HCT116 (cell line): Measurements from ENCODE around the gene CENPX. TPM values are rescaled to one million over a fixed set of nuclear protein-coding genes. Genes with fewer than 3 reads are reported as not detected.

Experiments used
- ATAC-seq: fragments of 200-7000 bp; cut with Tn5 transposase; 2 replicates; pipeline ENCODE4 v1.9.1; 2020; ENCODE audit warnings: mild to moderate bottlenecking, moderate library complexity
- BruUV-seq: library from RNA; stranded (reverse); fragments of 400-500 nt; replicated peaks from 2 replicates; lab custom pipeline; 2021; lab: Mats Ljungman, UMichigan
- CTCF ChIA-PET: fragments of 300-600 bp; sonication (Branson Sonifier 250); formaldehyde crosslinking; loops from one replicate; lab custom pipeline; 2021; ENCODE audit warnings: antibody characterized with exemption; lab: Charles Lee
- POLR2A ChIA-PET: fragments of 300-600, 350-600 bp; sonication (Branson Sonifier 250); formaldehyde crosslinking; loops from one replicate; lab custom pipeline; 2021; ENCODE audit warnings: antibody characterized with exemption; lab: Charles Lee
- RAD21 ChIA-PET, 2 experiments: fragments of 300-600 bp; sonication (Branson Sonifier 250); formaldehyde crosslinking; loops; one replicate each; lab custom pipeline; 2023; ENCODE audit warnings: low total read pairs in 2 of 2; ENCODE audit not compliant: uncharacterized antibody in 2 of 2, unreplicated experiment in 2 of 2, low non-redundant PET in 1 of 2; lab: Charles Lee
- DNase-seq: peaks from one replicate; pipeline ENCODE4 v3.0.0-alpha.2; 2010; ENCODE audit warnings: low read depth, low spot score
- H2AFZ ChIP-seq: fragments of 200-600 bp; shearing (Covaris generic), sonication (generic); 2 replicates; pipeline ENCODE4 v1.6.1; 2017; ENCODE audit warnings: low read depth, mixed run types, mixed read lengths, antibody characterized with exemption, low read length; ENCODE audit not compliant: poor library complexity, severe bottlenecking
- H3K27ac ChIP-seq: 2 replicates; pipeline ENCODE4 v1.5.1; 2012; ENCODE audit warnings: low read depth, low read length
- H3K27me3 ChIP-seq: fragments of 200-600 bp; sonication (generic); 2 replicates; pipeline ENCODE4 v1.6.1; 2016; ENCODE audit warnings: mixed run types, low read length, mixed read lengths; ENCODE audit not compliant: insufficient read depth
- H3K36me3 ChIP-seq, 2 experiments: fragments of 200-500 bp in 1 of 2; fragments of 200-600 bp in 1 of 2; sonication (Bioruptor generic) in 1 of 2; sonication (generic) in 1 of 2; 2 replicates each; pipeline versions ENCODE4 v1.5.1 to v1.6.1; 2014 to 2016; ENCODE audit warnings: low read length in 2 of 2, inconsistent platforms in 1 of 2, mixed read lengths in 1 of 2, mixed run types in 1 of 2; ENCODE audit not compliant: insufficient read depth in 2 of 2, control insufficient read depth in 1 of 2
- H3K4me1 ChIP-seq, 2 experiments: fragments of 200-600 bp in 1 of 2; sonication (generic) in 1 of 2; 2 replicates each; pipeline versions ENCODE4 v1.5.1 to v1.6.1; 2012 to 2017; ENCODE audit warnings: low read length in 2 of 2, inconsistent platforms in 1 of 2, mild to moderate bottlenecking in 1 of 2, mixed read lengths in 1 of 2, mixed run types in 1 of 2, moderate library complexity in 1 of 2; ENCODE audit not compliant: insufficient read depth in 2 of 2, control insufficient read depth in 1 of 2
- H3K4me2 ChIP-seq: fragments of 200-600 bp; sonication (generic); 2 replicates; pipeline ENCODE4 v1.6.1; 2017; ENCODE audit warnings: mixed run types, low read length, mixed read lengths
- H3K4me3 ChIP-seq, 2 experiments: fragments of 200-600 bp in 1 of 2; sonication (generic) in 1 of 2; replicated peaks in 1 of 2; 2 replicates each; pipeline ENCODE4 v1.5.1; 2011 to 2016; ENCODE audit warnings: low read length in 2 of 2, control low read depth in 1 of 2, low read depth in 1 of 2, mild to moderate bottlenecking in 1 of 2, mixed read lengths in 1 of 2, mixed run types in 1 of 2
- H3K79me2 ChIP-seq: fragments of 200-600 bp; sonication (generic); 2 replicates; pipeline ENCODE4 v1.6.1; 2017; ENCODE audit warnings: mild to moderate bottlenecking, mixed run types, low read length, moderate library complexity, mixed read lengths; ENCODE audit not compliant: insufficient read depth
- H3K9ac ChIP-seq: fragments of 200-600 bp; sonication (generic); 2 replicates; pipeline ENCODE4 v1.6.1; 2016; ENCODE audit warnings: low read length, mixed read lengths
- H3K9me2 ChIP-seq: fragments of 200-600 bp; sonication (generic), shearing (Covaris generic); 2 replicates; pipeline ENCODE4 v1.6.1; 2017; ENCODE audit warnings: mixed run types, mild to moderate bottlenecking, moderate library complexity; ENCODE audit not compliant: insufficient read depth
- H3K9me3 ChIP-seq, 2 experiments: fragments of 200-500 bp in 1 of 2; fragments of 200-600 bp in 1 of 2; sonication (Bioruptor generic) in 1 of 2; sonication (generic) in 1 of 2; 2 replicates each; pipeline ENCODE4 v1.6.1; 2014 to 2017; ENCODE audit warnings: low read length in 2 of 2, mixed read lengths in 2 of 2, inconsistent platforms in 1 of 2, low read depth in 1 of 2, mild to moderate bottlenecking in 1 of 2, mixed run types in 1 of 2, moderate library complexity in 1 of 2; ENCODE audit not compliant: control insufficient read depth in 1 of 2, insufficient read depth in 1 of 2
- H4K20me1 ChIP-seq: fragments of 200-600 bp; sonication (generic), shearing (Covaris generic); 2 replicates; pipeline ENCODE4 v1.6.1; 2017; ENCODE audit warnings: mixed run types, mild to moderate bottlenecking, moderate library complexity; ENCODE audit not compliant: insufficient read depth
- EGR1 ChIP-seq: IDR thresholded peaks from 2 replicates; pipeline ENCODE4 v1.6.1; 2012; ENCODE audit warnings: low read depth
- MAX ChIP-seq: IDR thresholded peaks from 2 replicates; pipeline ENCODE4 v1.6.1; 2012
- POLR2A ChIP-seq: IDR thresholded peaks from 2 replicates; pipeline ENCODE4 v1.7.0; 2011; ENCODE audit warnings: borderline replicate concordance; ENCODE audit not compliant: insufficient read depth, insufficient read length; ENCODE audit errors: extremely low read depth
- ZBTB33 ChIP-seq: IDR thresholded peaks from 2 replicates; pipeline ENCODE4 v1.6.1; 2011; ENCODE audit warnings: mild to moderate bottlenecking, low read length, moderate library complexity; ENCODE audit not compliant: insufficient replicate concordance; ENCODE audit errors: extremely low read depth
- intact Hi-C: fragments of 100-400 bp; cut with micrococcal nuclease; formaldehyde crosslinking; loops from 2 replicates; pipeline ENCODE4 v1.10.0; 2022
- total RNA-seq: library from RNA; stranded (reverse); gene quantifications from one replicate; pipeline ENCODE4 v1.2.1, GENCODE V29; 2021; ENCODE audit not compliant: unreplicated experiment
- TF ChIP-seq, protein P1 (sequence below), 3 experiments: fragments of 200-600 bp in 1 of 3; sonication (generic) in 1 of 3; IDR thresholded peaks in 2 of 3; conservative IDR thresholded peaks in 1 of 3; 2 replicates each; pipeline ENCODE4 v1.5.1; 2012 to 2017; ENCODE audit warnings: low read depth in 2 of 3, low read length in 2 of 3, antibody characterized with exemption in 1 of 3, borderline replicate concordance in 1 of 3, control low read depth in 1 of 3, mild to moderate bottlenecking in 1 of 3, mixed read lengths in 1 of 3, mixed run types in 1 of 3, moderate library complexity in 1 of 3; ENCODE audit not compliant: insufficient read depth in 1 of 3

The CENPX gene
- total RNA-seq, 1 experiment from 2014 or later: 184 TPM

GRCh38 chr17:82035956-82036633 lies 13.4 kb upstream of the CENPX start:
- Histone ChIP-seq H3K4me3 (peak overlapping the region; percentile 92 to 93), H3K27me3 (no peaks in the 10 kb centered on the region), H3K27ac (peak overlapping the region; percentile 91), H3K4me1 (peaks cover 18 to 52% of the 10 kb centered on the region in 2 experiments), H3K36me3 (peaks cover 0 to 12% of the 10 kb centered on the region in 2 experiments; a peak in 1 of 4 replicates), H2AFZ (no peak overlapping the region), H4K20me1 (no peaks in the 10 kb centered on the region), H3K9me2 (no peaks in the 10 kb centered on the region), H3K9ac (peak overlapping the region; percentile 94), H3K4me2 (peak overlapping the region; percentile 95), H3K79me2 (peaks cover 28% of the 10 kb centered on the region; the same call in 1 of the 2 replicates), H3K9me3 (no peaks in the 10 kb centered on the region)
- DNase-seq (no peak), ATAC-seq (no peak)
- TSS peak; percentile 87 for BruUV-seq
- POLR2A ChIA-PET: interaction anchor here (1.6 kb wide), 1 partner anchor 13 kb away, joined by 4 read pairs; the partner anchor contains the start of genes CENPX and LRRC45
- RAD21 ChIA-PET: no interaction called here
- TF ChIP-seq EGR1 (no peak), ZBTB33 (no peak), MAX (no peak), POLR2A (no peak)
- TF ChIP-seq, protein P1, sequence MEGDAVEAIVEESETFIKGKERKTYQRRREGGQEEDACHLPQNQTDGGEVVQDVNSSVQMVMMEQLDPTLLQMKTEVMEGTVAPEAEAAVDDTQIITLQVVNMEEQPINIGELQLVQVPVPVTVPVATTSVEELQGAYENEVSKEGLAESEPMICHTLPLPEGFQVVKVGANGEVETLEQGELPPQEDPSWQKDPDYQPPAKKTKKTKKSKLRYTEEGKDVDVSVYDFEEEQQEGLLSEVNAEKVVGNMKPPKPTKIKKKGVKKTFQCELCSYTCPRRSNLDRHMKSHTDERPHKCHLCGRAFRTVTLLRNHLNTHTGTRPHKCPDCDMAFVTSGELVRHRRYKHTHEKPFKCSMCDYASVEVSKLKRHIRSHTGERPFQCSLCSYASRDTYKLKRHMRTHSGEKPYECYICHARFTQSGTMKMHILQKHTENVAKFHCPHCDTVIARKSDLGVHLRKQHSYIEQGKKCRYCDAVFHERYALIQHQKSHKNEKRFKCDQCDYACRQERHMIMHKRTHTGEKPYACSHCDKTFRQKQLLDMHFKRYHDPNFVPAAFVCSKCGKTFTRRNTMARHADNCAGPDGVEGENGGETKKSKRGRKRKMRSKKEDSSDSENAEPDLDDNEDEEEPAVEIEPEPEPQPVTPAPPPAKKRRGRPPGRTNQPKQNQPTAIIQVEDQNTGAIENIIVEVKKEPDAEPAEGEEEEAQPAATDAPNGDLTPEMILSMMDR (IDR thresholded peaks at IDR 0.05 in 2 of 3, conservative IDR thresholded peaks at IDR 0.05 in 1 of 3; ENCODE audit: borderline replicate concordance in 1 of 3, insufficient read depth in 1 of 3, low read depth in 2 of 3, low read length in 2 of 3): no peak
- intact Hi-C loops: loop anchor here (2.0 to 10.0 kb wide), 3 partner anchors 63 to 379 kb away; partner anchors contain the start of genes FASN, HEXD and OGFOD3
- CTCF ChIA-PET: interaction anchor here (4.8 kb wide), 1 partner anchor 14 kb away, joined by 57 read pairs; the partner anchor contains the start of genes CENPX and LRRC45
